GM19324 (cell line): Measurements from ENCODE around the gene TSLP.

Source experiments
- ATAC-seq: cut with Tn5 transposase; IDR thresholded peaks from one replicate; pipeline ENCODE4 v1.9.1; 2021; ENCODE audit warnings: mild to moderate bottlenecking, moderate library complexity; ENCODE audit not compliant: unreplicated experiment, low FRiP score

Gene TSLP

DNA sequence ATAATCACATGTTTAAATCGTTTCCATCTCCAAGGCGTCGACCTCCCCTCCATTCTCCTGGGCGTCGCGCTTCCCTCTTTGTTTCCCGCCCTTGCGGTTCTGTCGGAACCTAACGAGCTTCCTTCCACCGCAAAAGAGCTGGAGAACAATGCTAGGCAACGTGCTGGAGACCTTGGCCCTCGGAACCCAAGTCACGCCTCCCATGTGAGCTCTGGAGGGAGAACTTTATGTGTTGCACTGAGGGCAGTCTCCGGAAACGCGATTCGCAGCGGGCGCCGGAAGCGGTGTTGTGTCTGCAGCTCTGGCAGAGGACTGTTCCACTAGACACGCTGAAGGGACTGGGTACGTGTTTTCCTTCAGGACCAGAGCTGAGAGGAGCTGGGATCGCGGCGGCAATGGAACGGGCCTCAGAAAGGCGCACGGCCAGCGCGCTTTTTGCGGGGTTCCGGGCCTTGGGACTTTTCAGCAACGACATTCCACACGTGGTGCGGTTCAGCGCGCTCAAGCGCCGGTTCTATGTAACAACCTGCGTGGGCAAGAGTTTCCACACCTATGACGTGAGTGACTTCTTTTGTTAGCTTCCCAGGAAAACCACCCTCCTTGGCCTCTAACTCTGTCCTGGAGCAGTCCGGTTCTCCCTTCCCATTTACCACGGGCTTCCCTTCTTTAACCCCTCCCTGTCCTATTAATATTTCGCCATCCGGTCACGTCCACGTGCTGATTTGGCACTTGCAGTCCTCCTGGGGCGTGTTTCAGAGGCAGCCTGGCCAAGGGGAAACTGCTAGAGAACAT, 20.7 kb downstream of the TSLP start, which contains the start of gene WDR36:
WDR36 (plus strand) TSS at position 287 of the 792 bp plus-strand sequence; CDS start at position 396, 109 bp downstream.
- ATAC-seq, result peak; percentile 98

DNA sequence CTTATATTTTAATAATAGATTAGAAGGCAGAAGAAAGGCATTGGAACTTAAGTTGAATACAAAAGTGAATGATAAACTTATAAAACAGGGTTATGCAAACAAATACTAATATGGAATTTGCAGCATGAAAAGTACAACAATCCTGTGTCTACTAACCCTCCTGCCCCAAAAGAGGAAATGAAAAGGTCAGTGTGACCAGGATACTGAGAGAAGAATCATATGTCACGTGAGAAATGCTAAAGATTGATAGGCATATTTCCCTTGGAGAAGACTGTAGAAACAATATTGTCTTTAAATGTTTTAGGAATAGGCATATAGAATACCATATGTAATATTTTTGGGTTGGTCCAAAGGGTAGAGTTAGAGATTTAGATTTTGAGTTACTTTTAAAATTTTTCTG, 24.5 kb downstream of the TSLP start:
- ATAC-seq, result no peak

DNA sequence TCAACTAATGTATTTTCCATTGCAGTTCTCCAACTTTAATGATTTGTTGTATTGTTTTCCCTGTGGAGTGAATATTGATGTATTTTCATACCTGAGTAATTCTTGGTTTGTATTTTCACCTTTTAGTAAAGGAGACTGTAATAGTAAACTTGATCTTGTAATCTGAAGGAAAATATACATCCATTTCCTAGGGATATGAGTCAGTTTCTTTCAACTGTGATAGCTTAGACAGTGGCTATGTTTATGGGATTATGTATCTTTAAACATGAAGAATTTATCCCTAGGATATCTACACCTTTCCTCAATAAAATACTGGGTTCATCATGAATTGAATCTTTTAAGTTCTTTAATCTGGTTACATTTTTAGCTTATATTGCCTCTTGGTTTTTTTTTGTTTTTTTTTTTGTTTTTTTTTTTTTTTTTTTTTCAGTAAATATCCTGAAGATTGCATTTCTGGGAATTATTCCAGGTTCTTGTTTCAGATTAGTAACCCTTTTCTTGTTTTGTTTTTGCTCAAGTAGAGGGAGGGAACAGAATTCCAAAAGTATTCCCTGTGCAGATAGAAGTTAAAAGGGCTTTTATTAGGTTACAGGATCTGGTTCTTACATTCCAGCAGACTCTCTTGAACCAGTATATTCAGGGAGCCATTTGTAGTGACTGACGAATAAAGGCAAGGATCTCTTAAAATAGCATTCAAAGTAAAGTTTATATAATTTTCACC, 27.7 kb downstream of the TSLP start:
- ATAC-seq, result no peak

DNA sequence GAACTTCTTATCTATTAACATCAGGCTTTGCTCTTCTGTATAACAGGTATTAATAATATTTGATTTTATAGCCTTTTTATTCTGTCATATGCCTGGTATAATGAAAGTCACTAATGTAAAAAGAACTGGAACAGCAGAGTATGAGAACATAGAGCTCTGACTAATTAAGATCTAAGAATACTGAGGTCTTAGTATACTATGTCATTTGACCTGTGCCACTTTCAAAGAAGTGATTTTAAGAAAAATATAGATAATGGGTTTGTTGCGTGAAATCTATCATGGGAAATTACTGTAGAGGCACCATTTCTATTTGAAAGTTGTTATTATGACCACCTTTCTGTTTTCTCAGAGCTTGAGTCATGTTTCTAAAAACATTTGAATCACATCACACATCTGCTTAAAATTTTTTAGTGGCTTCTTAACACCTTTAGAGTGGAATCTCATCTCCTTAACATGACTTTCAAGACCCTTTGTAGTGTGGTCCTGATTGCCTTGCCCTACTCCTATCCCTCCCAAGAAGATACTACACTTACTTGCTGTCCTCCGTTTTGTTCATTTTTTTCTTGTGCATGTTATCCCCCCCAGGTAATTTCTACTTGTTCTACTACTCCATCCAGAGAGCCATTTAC, 34.9 kb downstream of the TSLP start:
- no peak for ATAC-seq

DNA sequence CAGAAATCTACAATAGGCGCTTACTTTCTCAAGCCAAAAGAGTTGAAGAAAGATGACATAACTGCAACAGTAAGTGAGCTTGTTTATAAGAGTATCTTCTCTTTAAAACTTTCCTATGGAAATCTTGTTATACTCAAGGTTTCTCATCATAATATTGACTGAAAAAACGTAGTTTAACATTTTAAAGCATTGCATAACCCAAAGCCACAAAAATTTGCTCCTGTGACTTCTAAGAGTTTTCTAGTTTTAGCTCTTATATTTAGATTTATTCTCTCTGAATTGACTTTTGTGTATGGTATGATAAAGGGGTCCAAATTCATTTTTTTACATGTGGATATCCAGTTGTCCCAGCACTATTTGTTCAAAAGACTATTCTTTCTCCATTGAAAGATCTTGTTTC, 35.9 kb downstream of the TSLP start:
- ATAC-seq, result no peak

DNA sequence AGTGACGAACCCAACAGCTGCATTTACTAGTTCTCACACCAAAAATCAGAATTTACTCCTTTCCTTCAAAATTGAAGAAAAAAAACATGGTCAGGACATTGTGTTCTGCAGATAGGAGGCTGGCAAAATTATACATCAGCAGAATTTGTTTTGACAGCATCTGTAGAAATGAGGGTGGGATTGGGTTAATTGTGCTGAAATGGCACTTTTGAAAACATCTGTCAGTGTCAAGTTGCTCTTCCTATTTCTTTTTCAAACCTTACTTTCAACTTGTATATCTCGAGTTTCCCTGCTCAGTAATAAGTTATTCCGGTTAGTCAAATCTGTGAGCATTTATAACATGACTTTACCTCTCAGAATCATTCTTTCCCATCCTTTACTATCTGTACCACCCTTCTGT, 40.4 kb downstream of the TSLP start:
- no peak for ATAC-seq

DNA sequence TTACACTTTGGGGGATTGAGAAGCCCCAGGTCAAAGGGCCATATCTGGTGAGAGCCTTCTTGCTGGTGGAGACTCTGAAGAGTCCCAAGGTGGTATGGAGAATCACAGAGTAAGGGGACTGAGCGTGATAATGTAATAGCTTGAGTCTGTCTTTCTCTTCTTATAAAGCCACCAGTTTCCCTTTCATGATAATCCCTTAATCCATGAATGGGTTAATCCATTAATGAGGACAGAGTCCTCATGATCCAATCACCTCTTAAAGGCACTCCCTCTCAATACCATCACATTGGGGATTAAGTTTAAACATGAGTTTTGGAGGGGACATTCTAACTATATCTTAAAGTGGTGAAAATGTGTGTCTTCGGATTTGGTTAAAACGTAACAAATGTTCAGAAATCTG, 42.2 kb downstream of the TSLP start:
- ATAC-seq, result no peak

DNA sequence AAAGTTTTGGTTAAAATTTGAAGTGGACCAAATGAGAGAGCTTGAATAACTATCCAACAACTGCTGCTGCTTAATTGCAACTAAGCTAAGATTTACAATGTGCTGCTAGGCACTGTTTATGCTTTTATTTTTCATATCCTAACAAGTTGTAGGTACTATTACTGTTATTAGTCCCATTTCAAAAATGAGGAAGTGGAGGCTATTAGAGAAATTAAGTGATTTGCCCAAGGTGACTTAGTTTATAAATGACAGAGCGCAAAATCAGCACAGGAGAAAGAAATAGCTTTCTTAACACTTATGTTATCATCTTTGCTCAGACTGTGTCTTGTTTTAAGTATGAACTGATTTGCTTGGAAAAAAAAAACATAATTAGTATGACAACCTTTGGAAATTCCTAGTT, 43.7 kb downstream of the TSLP start:
- ATAC-seq, result no peak

DNA sequence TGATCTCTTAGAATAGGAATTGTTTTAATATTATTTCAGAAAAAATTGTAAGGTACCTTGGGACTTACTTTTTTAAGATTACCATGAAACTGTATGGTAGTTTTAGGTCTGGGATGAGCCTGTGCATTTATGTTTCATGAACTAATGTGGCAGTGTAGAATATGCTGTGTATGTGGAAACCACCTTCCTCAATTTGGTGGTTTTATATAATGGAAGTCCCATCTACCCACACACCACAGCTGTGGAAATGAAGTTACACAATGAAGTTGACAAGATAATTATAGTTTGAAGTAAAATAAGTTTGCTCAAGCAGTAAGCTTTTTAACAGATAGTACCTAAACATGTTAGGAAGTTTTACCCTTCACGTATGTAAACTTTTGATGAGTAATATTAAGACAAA, 45.0 kb downstream of the TSLP start:
- no peak for ATAC-seq

DNA sequence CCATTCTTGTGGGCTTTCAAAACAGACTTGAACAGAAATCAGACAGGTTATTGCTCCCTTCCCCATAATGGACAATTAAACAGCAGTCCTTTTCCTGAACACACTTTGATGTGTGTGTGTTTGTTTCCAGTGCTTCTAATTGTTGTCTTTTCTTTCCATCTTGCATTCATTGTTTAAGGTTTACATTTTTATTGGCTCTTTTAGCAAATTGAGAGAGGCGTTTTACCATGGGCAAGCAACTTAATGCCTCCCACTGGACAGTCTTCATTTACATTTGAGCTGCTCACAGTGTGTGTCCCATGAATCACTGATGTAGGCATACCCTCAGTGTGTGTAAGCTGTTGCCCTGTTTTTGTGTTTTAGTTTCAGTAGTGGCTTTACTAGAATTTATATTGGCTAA, 45.6 kb downstream of the TSLP start:
- ATAC-seq, result no peak

DNA sequence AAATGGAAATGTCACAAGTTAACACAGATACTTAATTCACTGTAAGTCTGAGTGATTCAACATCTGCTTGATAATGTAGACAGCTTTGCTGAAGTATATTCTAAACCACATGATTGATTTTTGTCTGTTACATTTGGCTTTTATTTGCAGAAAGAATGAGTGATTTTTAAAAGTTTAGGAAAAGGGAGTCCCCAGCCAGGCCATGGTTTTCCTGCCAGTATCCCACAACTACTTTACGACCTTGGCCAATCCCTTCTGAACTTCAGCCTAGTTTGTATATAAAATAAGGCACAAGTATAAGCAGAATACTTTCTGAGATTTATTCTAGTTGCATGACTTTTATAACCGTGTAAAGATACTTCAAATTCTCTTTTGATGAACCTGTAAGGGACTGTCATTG, 47.7 kb downstream of the TSLP start:
- no peak for ATAC-seq

DNA sequence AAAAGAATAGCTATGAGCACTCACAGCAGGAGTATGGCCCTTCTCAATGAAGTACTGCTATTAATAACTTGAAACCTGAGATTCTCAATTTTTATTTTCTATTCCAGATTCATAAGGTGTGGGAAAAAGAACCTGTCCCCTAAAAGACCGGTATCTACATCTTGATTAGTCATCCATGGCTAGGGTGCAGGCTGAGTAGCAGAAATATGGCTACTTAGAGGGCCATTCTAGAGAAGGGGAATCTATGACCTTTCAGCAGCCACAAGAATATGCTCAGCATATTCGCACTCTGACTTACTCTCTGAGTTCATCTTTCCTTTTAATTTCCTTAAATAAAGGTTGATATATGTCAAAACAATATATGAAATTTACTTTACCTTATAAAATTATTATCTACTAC, 48.3 kb downstream of the TSLP start:
- no peak for ATAC-seq

DNA sequence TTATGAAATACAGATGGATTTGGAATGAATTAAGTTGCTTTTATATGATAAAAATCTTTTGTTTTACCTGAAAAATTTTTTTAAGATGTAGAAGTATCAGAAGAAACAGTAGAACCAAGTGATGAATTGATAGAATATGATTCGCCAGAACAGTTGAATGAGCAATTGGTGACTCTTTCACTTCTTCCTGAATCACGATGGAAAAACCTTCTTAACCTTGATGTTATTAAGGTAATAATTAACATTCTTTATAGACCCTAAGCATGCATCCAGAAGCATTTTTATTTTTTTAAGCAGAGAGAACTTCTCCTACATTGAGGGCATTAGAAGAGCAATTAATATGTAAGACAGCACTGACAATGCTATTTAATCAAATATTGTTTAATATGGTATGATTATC, 49.4 kb downstream of the TSLP start:
- no peak for ATAC-seq

DNA sequence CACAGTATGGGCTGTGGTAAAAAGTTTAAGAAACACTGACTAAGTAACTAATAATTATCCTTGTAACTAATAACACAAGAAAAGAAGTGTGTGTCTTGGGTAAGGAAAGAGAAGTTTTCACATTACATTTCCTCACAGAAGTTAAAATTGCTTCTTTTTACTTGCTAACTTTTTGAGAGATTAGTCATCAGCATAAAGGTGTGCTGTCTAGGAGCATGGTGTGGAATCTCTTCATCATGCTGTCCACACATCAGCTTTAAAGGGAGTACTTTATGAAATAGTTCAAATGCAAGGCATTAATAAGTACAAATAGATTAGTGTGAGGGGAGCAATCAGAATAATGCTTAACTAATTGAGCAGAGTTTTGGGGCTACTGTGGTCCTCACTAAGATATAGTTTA, 50.4 kb downstream of the TSLP start:
- ATAC-seq, result no peak

DNA sequence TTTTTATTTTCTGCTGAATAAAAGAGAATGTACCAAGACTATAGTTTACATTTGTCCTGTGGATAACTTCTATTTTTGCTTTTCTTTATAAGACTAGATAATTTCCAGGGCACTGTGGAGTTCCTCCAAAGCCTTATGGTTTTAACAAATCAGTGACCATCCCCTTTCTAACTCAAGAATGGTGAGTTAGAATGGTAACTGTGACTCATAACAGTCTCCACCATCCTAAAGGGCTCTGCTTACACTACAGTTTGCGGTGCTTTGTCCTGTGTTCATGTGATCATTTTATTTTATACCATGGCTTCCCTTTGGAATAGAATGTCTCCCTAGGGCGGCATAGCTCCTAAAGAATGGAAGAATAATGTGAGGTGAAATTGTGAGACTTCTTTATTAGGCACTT, 50.9 kb downstream of the TSLP start:
- ATAC-seq, result no peak

DNA sequence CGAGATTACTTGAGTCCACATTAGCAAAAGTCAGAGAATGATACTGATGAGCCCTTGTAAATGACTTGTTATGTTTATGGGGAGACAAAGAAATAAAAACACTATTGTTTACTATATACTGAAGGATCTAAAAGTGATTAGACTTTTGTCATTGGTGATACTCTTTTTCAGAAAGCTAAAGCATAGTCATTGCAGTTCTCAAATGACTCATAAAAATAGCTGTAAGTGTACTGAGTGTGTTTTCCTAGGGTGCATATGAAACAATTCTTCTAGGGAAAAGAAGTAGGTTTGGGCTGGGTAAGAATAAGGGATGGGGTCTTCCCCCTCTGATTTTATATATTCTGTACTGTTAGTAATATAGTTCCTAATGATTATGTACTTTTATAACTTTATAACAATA, 53.3 kb downstream of the TSLP start:
- ATAC-seq, result no peak

DNA sequence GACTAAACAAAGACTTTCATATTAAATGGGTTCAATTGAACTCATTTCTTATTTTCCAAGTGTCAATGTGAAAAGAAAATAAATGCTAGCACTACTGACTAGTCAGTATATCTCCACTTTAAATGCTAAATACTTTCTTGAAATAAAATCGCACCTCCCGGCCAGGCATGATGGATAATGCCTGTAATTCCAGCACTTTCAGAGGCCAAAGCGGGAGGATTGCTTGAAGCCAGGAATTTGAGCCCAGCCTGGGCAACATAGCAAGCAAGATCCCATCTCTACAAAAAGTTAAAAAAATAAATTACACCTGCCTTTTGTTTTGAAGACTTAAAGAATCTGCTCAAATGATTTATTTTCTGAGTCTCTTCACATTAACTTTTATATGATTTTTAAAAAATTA, 55.4 kb downstream of the TSLP start:
- ATAC-seq, result no peak
